VCaP (cell line): ENCODE results near the gene HLA-DRB1.
"Not testable (repeated sequence)": the region's sequence is repeated elsewhere in the genome, so short reads cannot be mapped to it uniquely, and the experiment has no call there.

Experiments used
- H3K27ac ChIP-seq: fragments of 450-650 bp; 2 replicates; pipeline ENCODE4 v1.5.1; 2017
- CTCF ChIP-seq: fragments of 450-650 bp; conservative IDR thresholded peaks from 2 replicates; pipeline ENCODE4 v1.5.1; 2017; ENCODE audit warnings: mild to moderate bottlenecking, moderate library complexity

The HLA-DRB1 gene

GRCh38 chr6:32607988-32608298 is 18.3 kb upstream of the HLA-DRB1 start:
- no peak for TF ChIP-seq CTCF

GRCh38 chr6:32607263-32607987 is 17.8 kb upstream of the HLA-DRB1 start:
- no peak for TF ChIP-seq CTCF
- H3K27ac ChIP-seq = no peak overlapping the region

More at GRCh38 chr6:32607988-32608298, 18.3 kb upstream of the HLA-DRB1 start:
- no peak overlapping the region for H3K27ac ChIP-seq

- no peak for TF ChIP-seq CTCF
- no peak overlapping the region for H3K27ac ChIP-seq
Measured at GRCh38 chr6:32604434-32604877, 14.8 kb upstream of the HLA-DRB1 start.

- TF ChIP-seq CTCF = no peak
- no peak overlapping the region for H3K27ac ChIP-seq
Measured at GRCh38 chr6:32603888-32604287, 14.2 kb upstream of the HLA-DRB1 start.

GRCh38 chr6:32603222-32603621 is 13.6 kb upstream of the HLA-DRB1 start:
- H3K27ac ChIP-seq = no peak overlapping the region
- no peak for TF ChIP-seq CTCF

- TF ChIP-seq CTCF = no peak
- H3K27ac ChIP-seq = no peak overlapping the region
Measured at GRCh38 chr6:32602383-32602782, 12.7 kb upstream of the HLA-DRB1 start.

GRCh38 chr6:32597024-32597423 is 7.4 kb upstream of the HLA-DRB1 start:
- H3K27ac ChIP-seq = no peak overlapping the region
- no peak for TF ChIP-seq CTCF

GRCh38 chr6:32590713-32591112 is 1.1 kb upstream of the HLA-DRB1 start:
- not testable (repeated sequence) for H3K27ac ChIP-seq
